ENCODE measurements around the gene RGS6.
A peak's percentile ranks its signal among the peaks of the same experiment; 100 is the strongest.

RGS6 gene

GRCh38 chr14:72560889-72561493 lies 628.8 kb downstream of the RGS6 start:
- no peak for DNase-seq

- DNase-seq, result no peak
Observed at GRCh38 chr14:72562300-72562699, 630.1 kb downstream of the RGS6 start.

- DNase-seq, result no peak
Observed at GRCh38 chr14:72563676-72564075, 631.4 kb downstream of the RGS6 start.

- no peak for DNase-seq
Observed at GRCh38 chr14:72565149-72565559, 632.9 kb downstream of the RGS6 start.

- DNase-seq, result no peak
Observed at GRCh38 chr14:72565917-72566316, 633.7 kb downstream of the RGS6 start.

- no peak for DNase-seq
Observed at GRCh38 chr14:72567226-72567625, 635.0 kb downstream of the RGS6 start.

GRCh38 chr14:72568296-72568992 lies 636.2 kb downstream of the RGS6 start:
- no peak for DNase-seq

- no peak for DNase-seq
Observed at GRCh38 chr14:72573725-72574417, 641.6 kb downstream of the RGS6 start.

GRCh38 chr14:72574715-72575114 lies 642.5 kb downstream of the RGS6 start:
- DNase-seq, result no peak

- DNase-seq, result no peak
Observed at GRCh38 chr14:72576258-72576657, 644.0 kb downstream of the RGS6 start.

- DNase-seq, result no peak
Observed at GRCh38 chr14:72577521-72577920, 645.3 kb downstream of the RGS6 start.

GRCh38 chr14:72578514-72578913 lies 646.3 kb downstream of the RGS6 start:
- no peak for DNase-seq

- DNase-seq, result no peak
Observed at GRCh38 chr14:72582582-72582981, 650.4 kb downstream of the RGS6 start.

- no peak for DNase-seq
Observed at GRCh38 chr14:72583316-72584272, 651.4 kb downstream of the RGS6 start.

GRCh38 chr14:72588521-72588920 lies 656.3 kb downstream of the RGS6 start:
- no peak for DNase-seq

- DNase-seq, result no peak
Observed at GRCh38 chr14:72589652-72590051, 657.4 kb downstream of the RGS6 start.

GRCh38 chr14:72590577-72590976 lies 658.3 kb downstream of the RGS6 start:
- DNase-seq, result no peak

GRCh38 chr14:72591391-72591790 lies 659.2 kb downstream of the RGS6 start:
- no peak for DNase-seq

- peak; percentile 11 to 14 for DNase-seq
Observed at GRCh38 chr14:72594099-72594901, 662.1 kb downstream of the RGS6 start.

GRCh38 chr14:72595152-72595862 lies 663.1 kb downstream of the RGS6 start:
- no peak for DNase-seq

Data from stimulated activated CD4-positive, alpha-beta T cell treated with anti-CD3 and anti-CD28 coated beads, Interleukin-2, amount 100 ng/mL, for 48 hours (primary cell).